Endodermal cell (in vitro differentiated cells): ENCODE measurements around the gene CAPN6. TPM values are rescaled to one million over a fixed set of nuclear protein-coding genes. Genes with fewer than 3 reads are reported as not detected.

Experiments
- DNase-seq: peaks from one replicate; pipeline ENCODE4 v3.0.0-alpha.2; 2017
- H3K27ac ChIP-seq: 2 replicates; pipeline ENCODE4 v1.5.1; 2013; ENCODE audit warnings: mild to moderate bottlenecking, low read depth, low read length, moderate library complexity
- H3K27me3 ChIP-seq: 2 replicates; pipeline ENCODE4 v1.6.1; 2013; ENCODE audit warnings: mild to moderate bottlenecking, low read length, moderate library complexity; ENCODE audit not compliant: insufficient read depth, control insufficient read depth, poor library complexity, severe bottlenecking
- H3K36me3 ChIP-seq: 2 replicates; pipeline ENCODE4 v1.7.0; 2013; ENCODE audit warnings: mild to moderate bottlenecking, low read length, moderate library complexity; ENCODE audit not compliant: control insufficient read depth, insufficient read depth
- H3K4me1 ChIP-seq: one replicate; pipeline ENCODE4 v1.7.0; 2013; ENCODE audit warnings: low read length; ENCODE audit not compliant: control insufficient read depth, insufficient read depth
- H3K4me3 ChIP-seq: 2 replicates; pipeline ENCODE4 v1.5.1; 2013; ENCODE audit warnings: mild to moderate bottlenecking, low read length, moderate library complexity
- H3K9ac ChIP-seq: 2 replicates; pipeline ENCODE4 v1.6.1; 2013; ENCODE audit warnings: mild to moderate bottlenecking, low read length, moderate library complexity; ENCODE audit not compliant: poor library complexity, severe bottlenecking; ENCODE audit errors: extremely low read depth
- H3K9me3 ChIP-seq: 2 replicates; pipeline ENCODE4 v1.6.1; 2013; ENCODE audit warnings: mild to moderate bottlenecking, low read length, moderate library complexity; ENCODE audit not compliant: control insufficient read depth
- H3K27ac Mint-ChIP-seq: 2 replicates; pipeline ENCODE4 v1.8.0; 2020; ENCODE audit warnings: mixed read lengths
- H3K27me3 Mint-ChIP-seq: 2 replicates; pipeline ENCODE4 v1.8.0; 2021; ENCODE audit warnings: mild to moderate bottlenecking, mixed read lengths; ENCODE audit not compliant: insufficient read depth
- H3K36me3 Mint-ChIP-seq: 2 replicates; pipeline ENCODE4 v1.8.0; 2020; ENCODE audit warnings: low read depth, mixed read lengths
- H3K4me1 Mint-ChIP-seq: 2 replicates; pipeline ENCODE4 v1.8.0; 2020; ENCODE audit warnings: mixed read lengths
- H3K4me3 Mint-ChIP-seq: 2 replicates; pipeline ENCODE4 v1.8.0; 2020; ENCODE audit warnings: mild to moderate bottlenecking, moderate library complexity, mixed read lengths
- H3K9me3 Mint-ChIP-seq: 2 replicates; pipeline ENCODE4 v1.8.0; 2020; ENCODE audit warnings: mild to moderate bottlenecking, mixed read lengths
- WGBS, 2 experiments: methylation state at CpG; one replicate each; pipeline versions ENCODE4 v1.1.5 to v1.1.7; 2013; ENCODE audit warnings: missing lambda C conversion rate in 2 of 2, mixed read lengths in 1 of 2; ENCODE audit not compliant: insufficient coverage in 1 of 2, insufficient read length in 1 of 2; 5-methylcytosine and 5-hydroxymethylcytosine counted together
- total RNA-seq, 2 donors: library from RNA; stranded (reverse); fragmentation: NEBNext Ultra II Directional in 1 of 2; extraction: Animal tissue kit (Norgen Biotek cat#: 25700) in 1 of 2; gene quantifications; 2 replicates in 1 of 2; 3 replicates in 1 of 2; pipeline ENCODE4 v1.2.1, GENCODE V29; 2021
- TF ChIP-seq, protein P1 (sequence below): fragments of 200-600 bp; sonication (generic); conservative IDR thresholded peaks from 2 replicates; pipeline ENCODE4 v1.5.0; 2021; ENCODE audit warnings: antibody characterized with exemption, mild to moderate bottlenecking

The CAPN6 gene
- total RNA-seq, 2 donors from 2014 or later, result 0.58 to 1.8 TPM

DNA sequence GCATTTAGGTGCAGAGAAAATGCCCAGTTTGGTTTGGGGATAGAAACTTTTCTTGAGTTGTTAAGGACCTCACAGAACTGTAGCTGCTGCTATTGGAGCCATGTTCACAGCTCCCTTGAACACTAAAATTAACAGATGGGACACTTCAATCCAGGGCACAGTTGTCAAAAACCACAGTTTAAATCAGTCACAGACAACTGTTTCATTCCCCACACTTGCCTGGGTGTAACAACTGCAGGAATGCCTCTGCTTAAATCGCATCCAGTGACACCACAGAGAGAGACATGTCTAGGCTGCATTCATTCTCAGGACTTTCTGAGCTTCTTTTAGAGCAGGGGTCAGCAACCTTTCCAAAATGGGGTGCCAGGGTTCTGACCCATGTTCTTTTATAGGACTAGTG, 12.7 kb upstream of the CAPN6 start:
- Mint-ChIP-seq H3K27ac (no peak overlapping the region), H3K9me3 (no peaks in the 10 kb centered on the region), H3K4me1 (peaks cover 6% of the 10 kb centered on the region), H3K36me3 (no peaks in the 10 kb centered on the region), H3K27me3 (no peaks in the 10 kb centered on the region), H3K4me3 (no peak overlapping the region)
- TF ChIP-seq, protein P1, sequence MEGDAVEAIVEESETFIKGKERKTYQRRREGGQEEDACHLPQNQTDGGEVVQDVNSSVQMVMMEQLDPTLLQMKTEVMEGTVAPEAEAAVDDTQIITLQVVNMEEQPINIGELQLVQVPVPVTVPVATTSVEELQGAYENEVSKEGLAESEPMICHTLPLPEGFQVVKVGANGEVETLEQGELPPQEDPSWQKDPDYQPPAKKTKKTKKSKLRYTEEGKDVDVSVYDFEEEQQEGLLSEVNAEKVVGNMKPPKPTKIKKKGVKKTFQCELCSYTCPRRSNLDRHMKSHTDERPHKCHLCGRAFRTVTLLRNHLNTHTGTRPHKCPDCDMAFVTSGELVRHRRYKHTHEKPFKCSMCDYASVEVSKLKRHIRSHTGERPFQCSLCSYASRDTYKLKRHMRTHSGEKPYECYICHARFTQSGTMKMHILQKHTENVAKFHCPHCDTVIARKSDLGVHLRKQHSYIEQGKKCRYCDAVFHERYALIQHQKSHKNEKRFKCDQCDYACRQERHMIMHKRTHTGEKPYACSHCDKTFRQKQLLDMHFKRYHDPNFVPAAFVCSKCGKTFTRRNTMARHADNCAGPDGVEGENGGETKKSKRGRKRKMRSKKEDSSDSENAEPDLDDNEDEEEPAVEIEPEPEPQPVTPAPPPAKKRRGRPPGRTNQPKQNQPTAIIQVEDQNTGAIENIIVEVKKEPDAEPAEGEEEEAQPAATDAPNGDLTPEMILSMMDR, result no peak
- no peaks in the 10 kb centered on the region for H3K27me3 ChIP-seq
- H3K9ac ChIP-seq, result no peak overlapping the region
- H3K9me3 ChIP-seq, result no peaks in the 10 kb centered on the region
- H3K4me1 ChIP-seq, result no peaks in the 10 kb centered on the region
- WGBS, 2 experiments, result 94% methylated on average over 1 of the region's 1 CpG; no CpG with 5 or more reads in 1 of the 2 experiments
- no peak overlapping the region for H3K4me3 ChIP-seq
- no peak for DNase-seq
- H3K27ac ChIP-seq, result no peak overlapping the region
- H3K36me3 ChIP-seq, result no peaks in the 10 kb centered on the region

DNA sequence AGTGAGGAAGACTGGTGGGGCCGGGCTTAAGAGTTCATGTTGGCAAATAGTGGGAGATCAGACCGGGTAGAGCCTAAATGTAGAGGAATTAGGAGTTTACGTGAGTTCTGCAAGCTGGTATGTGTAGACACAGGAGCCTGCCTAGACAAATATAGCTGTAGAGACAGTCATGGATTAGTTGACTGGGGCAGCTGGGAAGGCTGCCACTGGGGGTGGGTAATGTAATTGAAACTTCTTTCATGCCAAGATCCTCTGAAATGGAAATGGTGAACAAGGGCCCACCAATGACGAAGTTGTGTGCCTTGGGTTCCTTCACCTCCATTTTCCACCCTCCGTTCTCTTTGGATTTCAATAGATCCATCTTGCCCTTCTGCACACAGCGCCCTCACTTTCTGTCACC, 11.9 kb upstream of the CAPN6 start:
- H3K27ac Mint-ChIP-seq, result no peak overlapping the region
- H3K27ac ChIP-seq, result no peak overlapping the region
- no peaks in the 10 kb centered on the region for H3K9me3 Mint-ChIP-seq
- H3K4me3 ChIP-seq, result no peak overlapping the region
- H3K4me3 Mint-ChIP-seq, result no peak overlapping the region
- whole genome bisulfite sequencing, 2 experiments, result 91 to 94% methylated on average over 4 to 6 of the region's 6 CpGs
- no peaks in the 10 kb centered on the region for H3K27me3 ChIP-seq
- H3K36me3 ChIP-seq, result no peaks in the 10 kb centered on the region
- peaks cover 6% of the 10 kb centered on the region for H3K4me1 Mint-ChIP-seq
- H3K27me3 Mint-ChIP-seq, result no peaks in the 10 kb centered on the region
- TF ChIP-seq, protein P1, result no peak
- no peaks in the 10 kb centered on the region for H3K9me3 ChIP-seq
- H3K36me3 Mint-ChIP-seq, result no peaks in the 10 kb centered on the region
- no peak for DNase-seq
- H3K4me1 ChIP-seq, result no peaks in the 10 kb centered on the region
- no peak overlapping the region for H3K9ac ChIP-seq

DNA sequence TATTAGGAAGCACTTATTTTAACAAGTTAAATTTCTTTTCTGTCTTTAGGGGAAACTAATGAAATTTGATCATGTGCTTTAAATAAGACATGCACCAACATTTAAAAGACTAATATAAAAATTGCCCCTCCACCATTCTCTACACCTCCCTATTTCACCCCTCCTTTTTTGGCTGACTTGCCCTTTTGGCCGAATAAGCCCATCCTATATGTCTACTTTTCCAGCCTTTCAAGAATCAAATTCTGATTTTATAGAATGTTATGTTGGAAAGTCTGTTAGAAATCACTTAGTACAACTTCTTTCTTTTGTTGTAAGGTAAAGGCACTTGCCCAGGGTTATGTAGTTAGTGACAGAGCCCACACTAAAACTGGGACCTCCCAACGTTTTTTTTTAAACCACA, 1.8 kb downstream of the CAPN6 start:
- no peak overlapping the region for H3K27ac ChIP-seq
- no peak overlapping the region for H3K9ac ChIP-seq
- H3K4me1 ChIP-seq, result no peaks in the 10 kb centered on the region
- H3K36me3 ChIP-seq, result no peaks in the 10 kb centered on the region
- no peak overlapping the region for H3K27ac Mint-ChIP-seq
- no peaks in the 10 kb centered on the region for H3K36me3 Mint-ChIP-seq
- H3K4me1 Mint-ChIP-seq, result peaks cover 24% of the 10 kb centered on the region
- no peaks in the 10 kb centered on the region for H3K27me3 ChIP-seq
- no peak overlapping the region for H3K4me3 Mint-ChIP-seq
- 60% methylated on average over 1 of the region's 2 CpGs; no CpG with 5 or more reads in 1 of the 2 experiments for WGBS, 2 experiments
- H3K27me3 Mint-ChIP-seq, result no peaks in the 10 kb centered on the region
- H3K9me3 Mint-ChIP-seq, result no peaks in the 10 kb centered on the region
- no peak for DNase-seq
- TF ChIP-seq, protein P1, result no peak
- H3K4me3 ChIP-seq, result no peak overlapping the region
- H3K9me3 ChIP-seq, result no peaks in the 10 kb centered on the region
